Cardiac fibroblast (primary cell): ENCODE data around the gene C11orf97.
A peak's percentile ranks its signal among the peaks of the same experiment; 100 is the strongest.

Experiments
- DNase-seq, 2 donors: peaks; one replicate each; pipeline versions ENCODE4 v3.0.0 to v3.0.0-alpha.2; 2010; ENCODE audit warnings: low read depth in 2 of 2
- H3K4me3 ChIP-seq, 2 donors: replicated peaks in 1 of 2; 1 replicate in 1 of 2; 2 replicates in 1 of 2; pipeline ENCODE4 v1.5.1; 2011; ENCODE audit warnings: low read depth in 2 of 2, low read length in 2 of 2, mild to moderate bottlenecking in 2 of 2, moderate library complexity in 1 of 2
- CTCF ChIP-seq: IDR thresholded peaks from one replicate; pipeline ENCODE4 v1.5.1; 2011; ENCODE audit warnings: low read depth, mild to moderate bottlenecking, low read length, inconsistent platforms

Gene C11orf97

GRCh38 chr11:94536386-94536785 lies 24.1 kb downstream of the C11orf97 start:
- DNase-seq, result no peak
- H3K4me3 ChIP-seq, result no peak overlapping the region
- TF ChIP-seq CTCF, result no peak

- peak; percentile 53 to 79 for DNase-seq
- no peak for TF ChIP-seq CTCF
Measured at GRCh38 chr11:94537031-94537600, 24.9 kb downstream of the C11orf97 start.

GRCh38 chr11:94539420-94539819 lies 27.2 kb downstream of the C11orf97 start:
- H3K4me3 ChIP-seq, result no peak overlapping the region
- TF ChIP-seq CTCF, result no peak
- no peak for DNase-seq

More at GRCh38 chr11:94537031-94537600, 24.9 kb downstream of the C11orf97 start:
- H3K4me3 ChIP-seq, result no peak overlapping the region

- H3K4me3 ChIP-seq, result peak within 1 kb of the TSS; percentile 57 to 65
- no peak for TF ChIP-seq CTCF
- peak; percentile 81 to 82 for DNase-seq
Measured at GRCh38 chr11:94543695-94544645, 31.7 kb downstream of the C11orf97 start, which contains the start of gene FUT4. TSS of gene FUT4 (plus strand) at chr11:94543921. CDS start at chr11:94544134, 213 bp downstream.

- peak in 1 of 2 donors; percentile 12 for DNase-seq
- peak overlapping the region; percentile 57 to 65 for H3K4me3 ChIP-seq
- TF ChIP-seq CTCF, result no peak
Measured at GRCh38 chr11:94544646-94545263, 32.5 kb downstream of the C11orf97 start.

GRCh38 chr11:94545264-94546161 lies 33.3 kb downstream of the C11orf97 start:
- peak overlapping the region; percentile 57 to 65 for H3K4me3 ChIP-seq
- no peak for TF ChIP-seq CTCF
- no peak for DNase-seq
